HepG2 (cell line): Measurements from ENCODE around the gene PIN4. TPM values are rescaled to one million over a fixed set of nuclear protein-coding genes. Genes with fewer than 3 reads are reported as not detected.

ENCODE experiments used
- ATAC-seq: fragments of 200-7000 bp; cut with Tn5 transposase; 3 replicates; pipeline ENCODE4 v1.9.1; 2020; ENCODE audit warnings: mild to moderate bottlenecking, moderate library complexity
- BruUV-seq: library from RNA; stranded (reverse); fragments of 400-500 nt; replicated peaks from 2 replicates; lab custom pipeline; 2021; lab: Mats Ljungman, UMichigan
- CTCF ChIA-PET: fragments of 300-600 bp; formaldehyde crosslinking; extraction: SDS; loops from one replicate; lab custom pipeline; 2021; ENCODE audit warnings: low total read pairs, inconsistent platforms, low intra/inter-chr PET ratio; lab: Yijun Ruan, JAX
- POLR2A ChIA-PET: fragments of 350-600 bp; sonication (Branson Sonifier 250); formaldehyde crosslinking; loops from one replicate; lab custom pipeline; 2020; ENCODE audit warnings: antibody characterized with exemption, inconsistent platforms; lab: Yijun Ruan, JAX
- DNase-seq: peaks from one replicate; pipeline ENCODE4 v3.0.0-alpha.2; 2015; ENCODE audit warnings: low spot score
- FAIRE-seq: peaks from 3 replicates; lab custom pipeline; 2011; peaks lifted over from hg19 to GRCh38; lab: Jason Lieb, UNC
- H2AFZ ChIP-seq: one replicate; pipeline ENCODE4 v1.6.1; 2011; ENCODE audit warnings: low read length, inconsistent platforms
- H3K27ac ChIP-seq: fragments of 300-600 bp; 3 replicates; pipeline ENCODE4 v1.8.0; 2011; ENCODE audit warnings: mixed run types, mild to moderate bottlenecking, mixed read lengths, low read length, inconsistent platforms; ENCODE audit not compliant: insufficient read depth; ENCODE audit errors: extremely low read length
- H3K27me3 ChIP-seq, 2 experiments: fragments of 200-600 bp in 1 of 2; 2 replicates in 1 of 2; 3 replicates in 1 of 2; pipeline versions ENCODE4 v1.6.0 to v1.8.0; 2011; ENCODE audit warnings: low read length in 2 of 2, mild to moderate bottlenecking in 2 of 2, moderate library complexity in 2 of 2, inconsistent platforms in 1 of 2; ENCODE audit not compliant: insufficient read depth in 2 of 2, control insufficient read depth in 1 of 2
- H3K36me3 ChIP-seq, 2 experiments: fragments of 200-600 bp in 1 of 2; replicated peaks in 1 of 2; 2 replicates in 1 of 2; 3 replicates in 1 of 2; pipeline versions ENCODE4 v1.5.1 to v1.8.0; 2011; ENCODE audit warnings: low read length in 2 of 2, inconsistent platforms in 1 of 2; ENCODE audit not compliant: insufficient read depth in 2 of 2, control insufficient read depth in 1 of 2
- H3K4me1 ChIP-seq: 2 replicates; pipeline ENCODE4 v1.5.1; 2012; ENCODE audit warnings: low read length, inconsistent platforms; ENCODE audit not compliant: insufficient read depth
- H3K4me2 ChIP-seq: 2 replicates; pipeline ENCODE4 v1.6.0; 2011; ENCODE audit warnings: low read depth, low read length, inconsistent platforms
- H3K4me3 ChIP-seq, 3 experiments: fragments of 200-600 bp in 1 of 3; sonication (generic), shearing (Covaris generic) in 1 of 3; replicated peaks in 1 of 3; 2 replicates each; pipeline ENCODE4 v1.5.1; 2011 to 2016; ENCODE audit warnings: low read length in 3 of 3, inconsistent platforms in 2 of 3, low read depth in 2 of 3, mild to moderate bottlenecking in 2 of 3, control low read depth in 1 of 3, mixed read lengths in 1 of 3; ENCODE audit not compliant: insufficient read depth in 1 of 3
- H3K79me2 ChIP-seq: one replicate; pipeline ENCODE4 v1.6.1; 2011; ENCODE audit warnings: low read length, inconsistent platforms; ENCODE audit not compliant: insufficient read depth
- H3K9ac ChIP-seq: 2 replicates; pipeline ENCODE4 v1.6.0; 2011; ENCODE audit warnings: mild to moderate bottlenecking, low read depth, low read length, inconsistent platforms; ENCODE audit not compliant: insufficient read depth
- H3K9me3 ChIP-seq: 2 replicates; pipeline ENCODE4 v1.5.1; 2012; ENCODE audit warnings: mild to moderate bottlenecking, low read length
- H4K20me1 ChIP-seq: 2 replicates; pipeline ENCODE4 v1.6.0; 2011; ENCODE audit warnings: inconsistent platforms, mild to moderate bottlenecking, low read length, moderate library complexity; ENCODE audit not compliant: insufficient read depth
- CENPT ChIP-seq: sonication (generic); formaldehyde crosslinking; IDR thresholded peaks from 2 replicates; pipeline ENCODE4 v1.8.0; 2022; ENCODE audit warnings: low read depth, mild to moderate bottlenecking, moderate library complexity, missing genetic modification reagents
- GATAD1 ChIP-seq: IDR thresholded peaks from 2 replicates; pipeline ENCODE4 v1.6.1; 2016; ENCODE audit warnings: missing genetic modification reagents, missing compliant biosample characterization
- SP1 ChIP-seq, 2 experiments: fragments of 450-650 bp in 1 of 2; sonication (generic) in 1 of 2; formaldehyde crosslinking in 1 of 2; IDR thresholded peaks; 2 replicates each; pipeline versions ENCODE4 v1.4.0 to v1.6.1; 2016 to 2020; ENCODE audit warnings: missing genetic modification reagents in 1 of 2
- ZNF20 ChIP-seq: sonication (generic); formaldehyde crosslinking; IDR thresholded peaks from 2 replicates; pipeline ENCODE4 v1.4.0; 2020; ENCODE audit warnings: mild to moderate bottlenecking, moderate library complexity, missing genetic modification reagents
- ZNF263 ChIP-seq: sonication (generic); formaldehyde crosslinking; IDR thresholded peaks from 2 replicates; pipeline ENCODE4 v1.4.0; 2020; ENCODE audit warnings: missing genetic modification reagents
- WGBS: methylation state at CpG from one replicate; pipeline ENCODE4 v1.1.6; 2017; ENCODE audit warnings: low lambda C conversion rate; 5-methylcytosine and 5-hydroxymethylcytosine counted together
- in situ Hi-C: cut with HindIII; loops from 2 replicates; pipeline ENCODE4 v1.10.0; 2017; ENCODE audit warnings: low pct_unique_long_range_greater_than_20kb; ENCODE audit not compliant: extremely low pct_ligation_motif_present
- intact Hi-C: fragments of 100-400 bp; cut with micrococcal nuclease; formaldehyde crosslinking; loops from one replicate; pipeline ENCODE4 v1.10.0; 2022; ENCODE audit not compliant: unreplicated experiment
- polyA plus RNA-seq, 8 experiments: library from polyadenylated mRNA; depleted of rRNA in 3 of 8; stranded (reverse) in 7 of 8; unstranded in 1 of 8; fragments of >200 nt; fragmentation: Illumina TruSeq in 4 of 8; extraction: Trizol in 4 of 8; gene quantifications; 2 replicates each; pipeline versions ENCODE4 v1.2.1 to v1.2.3, GENCODE V29; 2011 to 2016; ENCODE audit warnings: low read depth in 4 of 8, missing spikeins in 1 of 8, mixed read lengths in 1 of 8; ENCODE audit not compliant: insufficient read depth in 1 of 8
- total RNA-seq, 5 experiments: library from RNA; depleted of rRNA; stranded (reverse); fragments of >200 nt; fragmentation: Illumina TruSeq; extraction: Trizol; gene quantifications; 2 replicates each; pipeline ENCODE4 v1.2.3, GENCODE V29; 2016; ENCODE audit warnings: low read depth in 1 of 5
- TF ChIP-seq, protein P1 (sequence below): sonication (generic); formaldehyde crosslinking; IDR thresholded peaks from 2 replicates; pipeline ENCODE4 v1.4.0; 2020; ENCODE audit warnings: mild to moderate bottlenecking, missing genetic modification reagents, borderline replicate concordance
- TF ChIP-seq, protein P2 (sequence below): sonication (generic); formaldehyde crosslinking; IDR thresholded peaks from 2 replicates; pipeline ENCODE4 v1.5.0; 2020; ENCODE audit warnings: mild to moderate bottlenecking, missing genetic modification reagents
- TF ChIP-seq, protein P3 (sequence below), 2 experiments: fragments of 450-650 bp in 1 of 2; sonication (generic) in 1 of 2; formaldehyde crosslinking; IDR thresholded peaks; 2 replicates each; pipeline versions ENCODE4 v1.5.0 to v1.8.0; 2020 to 2022; ENCODE audit warnings: mild to moderate bottlenecking in 1 of 2, missing genetic modification reagents in 1 of 2

The PIN4 gene
- total and polyA plus RNA-seq, 2 of the 13 experiments (the other 11 are each of a cell fraction or from before 2014, with no cell fraction given), result 12.6 to 29.5 TPM

DNA sequence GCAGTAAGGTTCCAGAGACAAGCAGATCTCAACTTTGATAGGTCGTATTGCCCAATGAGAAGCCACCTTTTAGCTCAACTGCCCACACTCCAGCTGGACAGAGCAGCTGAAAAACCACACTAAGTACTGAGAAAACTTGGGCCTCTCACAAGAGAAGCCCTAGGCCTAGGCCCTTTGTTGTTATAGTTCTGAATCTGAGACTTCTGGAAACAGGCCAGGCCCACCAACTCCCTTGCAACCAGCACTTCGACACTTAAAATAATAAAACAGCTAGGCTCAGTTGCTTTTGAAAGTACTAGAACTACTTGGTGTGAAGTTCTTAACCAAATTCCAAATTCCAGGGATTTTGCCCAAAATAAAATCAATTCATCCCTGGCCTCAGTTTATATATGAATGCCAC lies 36.4 kb upstream of the PIN4 start:
- Histone ChIP-seq H3K27ac (no peak overlapping the region), H3K4me3 (no peak overlapping the region), H3K9ac (no peak overlapping the region), H3K4me1 (no peaks in the 10 kb centered on the region), H2AFZ (no peak overlapping the region), H3K79me2 (no peaks in the 10 kb centered on the region), H3K4me2 (no peak overlapping the region), H3K27me3 (no peaks in the 10 kb centered on the region), H4K20me1 (no peaks in the 10 kb centered on the region), H3K9me3 (no peaks in the 10 kb centered on the region), H3K36me3 (no peaks in the 10 kb centered on the region)
- FAIRE-seq (no peak), DNase-seq (no peak), ATAC-seq (no peak)
- WGBS, result no CpG with 5 or more reads among the region's 2 CpGs
- ChIA-PET POLR2A (no interaction called here), CTCF (no interaction called here)
- TF ChIP-seq ZNF20 (CRISPR knock-in tag), result no peak
- TF ChIP-seq, protein P1, sequence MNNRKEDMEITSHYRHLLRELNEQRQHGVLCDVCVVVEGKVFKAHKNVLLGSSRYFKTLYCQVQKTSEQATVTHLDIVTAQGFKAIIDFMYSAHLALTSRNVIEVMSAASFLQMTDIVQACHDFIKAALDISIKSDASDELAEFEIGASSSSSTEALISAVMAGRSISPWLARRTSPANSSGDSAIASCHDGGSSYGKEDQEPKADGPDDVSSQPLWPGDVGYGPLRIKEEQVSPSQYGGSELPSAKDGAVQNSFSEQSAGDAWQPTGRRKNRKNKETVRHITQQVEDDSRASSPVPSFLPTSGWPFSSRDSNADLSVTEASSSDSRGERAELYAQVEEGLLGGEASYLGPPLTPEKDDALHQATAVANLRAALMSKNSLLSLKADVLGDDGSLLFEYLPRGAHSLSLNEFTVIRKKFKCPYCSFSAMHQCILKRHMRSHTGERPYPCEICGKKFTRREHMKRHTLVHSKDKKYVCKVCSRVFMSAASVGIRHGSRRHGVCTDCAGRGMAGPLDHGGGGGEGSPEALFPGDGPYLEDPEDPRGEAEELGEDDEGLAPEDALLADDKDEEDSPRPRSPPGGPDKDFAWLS (CRISPR knock-in tag), result no peak
- TF ChIP-seq ZNF263 (CRISPR knock-in tag), result no peak
- no peak for TF ChIP-seq CENPT
- no peak for TF ChIP-seq SP1 (IDR thresholded peaks at IDR 0.05)
- TF ChIP-seq SP1 (CRISPR knock-in tag; IDR thresholded peaks at IDR 0.05), result no peak
- TF ChIP-seq, protein P2, sequence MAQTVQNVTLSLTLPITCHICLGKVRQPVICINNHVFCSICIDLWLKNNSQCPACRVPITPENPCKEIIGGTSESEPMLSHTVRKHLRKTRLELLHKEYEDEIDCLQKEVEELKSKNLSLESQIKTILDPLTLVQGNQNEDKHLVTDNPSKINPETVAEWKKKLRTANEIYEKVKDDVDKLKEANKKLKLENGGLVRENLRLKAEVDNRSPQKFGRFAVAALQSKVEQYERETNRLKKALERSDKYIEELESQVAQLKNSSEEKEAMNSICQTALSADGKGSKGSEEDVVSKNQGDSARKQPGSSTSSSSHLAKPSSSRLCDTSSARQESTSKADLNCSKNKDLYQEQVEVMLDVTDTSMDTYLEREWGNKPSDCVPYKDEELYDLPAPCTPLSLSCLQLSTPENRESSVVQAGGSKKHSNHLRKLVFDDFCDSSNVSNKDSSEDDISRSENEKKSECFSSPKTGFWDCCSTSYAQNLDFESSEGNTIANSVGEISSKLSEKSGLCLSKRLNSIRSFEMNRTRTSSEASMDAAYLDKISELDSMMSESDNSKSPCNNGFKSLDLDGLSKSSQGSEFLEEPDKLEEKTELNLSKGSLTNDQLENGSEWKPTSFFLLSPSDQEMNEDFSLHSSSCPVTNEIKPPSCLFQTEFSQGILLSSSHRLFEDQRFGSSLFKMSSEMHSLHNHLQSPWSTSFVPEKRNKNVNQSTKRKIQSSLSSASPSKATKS, result no peak
- TF ChIP-seq, protein P3, sequence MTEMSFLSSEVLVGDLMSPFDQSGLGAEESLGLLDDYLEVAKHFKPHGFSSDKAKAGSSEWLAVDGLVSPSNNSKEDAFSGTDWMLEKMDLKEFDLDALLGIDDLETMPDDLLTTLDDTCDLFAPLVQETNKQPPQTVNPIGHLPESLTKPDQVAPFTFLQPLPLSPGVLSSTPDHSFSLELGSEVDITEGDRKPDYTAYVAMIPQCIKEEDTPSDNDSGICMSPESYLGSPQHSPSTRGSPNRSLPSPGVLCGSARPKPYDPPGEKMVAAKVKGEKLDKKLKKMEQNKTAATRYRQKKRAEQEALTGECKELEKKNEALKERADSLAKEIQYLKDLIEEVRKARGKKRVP (CRISPR knock-in tag; IDR thresholded peaks at IDR 0.05), result no peak
- TF ChIP-seq GATAD1 (CRISPR knock-in tag), result no peak
- no TSS peak for BruUV-seq
- intact Hi-C loops, result no loop called here
- in situ Hi-C loops, result no loop called here
